A549 (cell line): ENCODE measurements around the gene DMGDH.

ENCODE experiments used
- MAZ ChIP-seq: fragments of 150-350 bp; IDR thresholded peaks from 2 replicates; pipeline ENCODE4 v1.6.1; 2014; ENCODE audit warnings: antibody characterized with exemption, low read depth, low read length, borderline replicate concordance
- RAD21 ChIP-seq, 2 experiments: fragments of >200 bp in 1 of 2; sonication (Bioruptor Twin) in 1 of 2; formaldehyde crosslinking in 1 of 2; IDR thresholded peaks in 1 of 2; conservative IDR thresholded peaks in 1 of 2; 2 replicates in 1 of 2; 3 replicates in 1 of 2; pipeline ENCODE4 v1.6.1; 2012 to 2018; ENCODE audit warnings: inconsistent platforms in 1 of 2
- ZSCAN20 ChIP-seq: fragments of 250-450 bp; sonication (Bioruptor Pico); IDR thresholded peaks from 2 replicates; pipeline ENCODE4 v1.8.0; 2022; ENCODE audit warnings: mild to moderate bottlenecking, moderate library complexity
- TF ChIP-seq, protein P1 (sequence below): fragments of 150-350 bp; IDR thresholded peaks from 2 replicates; pipeline ENCODE4 v1.6.1; 2014; ENCODE audit warnings: low read depth, mild to moderate bottlenecking, low read length

DNA sequence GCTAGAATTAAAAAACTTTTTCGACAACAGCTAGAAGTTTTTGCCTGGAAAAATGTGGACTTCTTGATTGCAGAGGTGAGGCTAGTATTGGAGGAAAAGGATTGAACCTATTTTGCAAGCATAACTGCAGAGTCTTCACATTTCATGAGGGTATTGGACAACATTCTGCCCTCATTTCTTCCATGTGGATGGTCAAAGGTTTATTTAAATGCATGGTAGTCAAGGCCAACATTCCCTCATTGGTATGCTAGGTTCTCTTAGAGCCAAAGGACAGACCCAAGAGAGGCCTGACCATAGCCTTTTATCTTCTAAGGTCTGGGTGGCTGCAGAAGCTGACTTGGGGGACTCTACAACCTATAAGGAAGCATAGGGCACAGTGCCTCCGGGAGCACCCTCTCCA lies 11.3 kb upstream of the DMGDH start:
- TF ChIP-seq RAD21 (conservative IDR thresholded peaks at IDR 0.05 in 1 of 2, IDR thresholded peaks at IDR 0.05 in 1 of 2) = no peak
- no peak for TF ChIP-seq ZSCAN20 (CRISPR knock-in tag)
- TF ChIP-seq MAZ = no peak
- TF ChIP-seq, protein P1, sequence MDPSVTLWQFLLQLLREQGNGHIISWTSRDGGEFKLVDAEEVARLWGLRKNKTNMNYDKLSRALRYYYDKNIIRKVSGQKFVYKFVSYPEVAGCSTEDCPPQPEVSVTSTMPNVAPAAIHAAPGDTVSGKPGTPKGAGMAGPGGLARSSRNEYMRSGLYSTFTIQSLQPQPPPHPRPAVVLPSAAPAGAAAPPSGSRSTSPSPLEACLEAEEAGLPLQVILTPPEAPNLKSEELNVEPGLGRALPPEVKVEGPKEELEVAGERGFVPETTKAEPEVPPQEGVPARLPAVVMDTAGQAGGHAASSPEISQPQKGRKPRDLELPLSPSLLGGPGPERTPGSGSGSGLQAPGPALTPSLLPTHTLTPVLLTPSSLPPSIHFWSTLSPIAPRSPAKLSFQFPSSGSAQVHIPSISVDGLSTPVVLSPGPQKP = no peak
